ENCODE measurements around the gene GRK6. TPM values are rescaled to one million over a fixed set of nuclear protein-coding genes. Genes with fewer than 3 reads are reported as not detected.

GRK6 gene
- total and polyA plus RNA-seq, 9 of the 15 experiments (the other 6 are each of a cell fraction or from before 2014, with no cell fraction given): 0.63 to 122 (median 44.5) TPM

DNA sequence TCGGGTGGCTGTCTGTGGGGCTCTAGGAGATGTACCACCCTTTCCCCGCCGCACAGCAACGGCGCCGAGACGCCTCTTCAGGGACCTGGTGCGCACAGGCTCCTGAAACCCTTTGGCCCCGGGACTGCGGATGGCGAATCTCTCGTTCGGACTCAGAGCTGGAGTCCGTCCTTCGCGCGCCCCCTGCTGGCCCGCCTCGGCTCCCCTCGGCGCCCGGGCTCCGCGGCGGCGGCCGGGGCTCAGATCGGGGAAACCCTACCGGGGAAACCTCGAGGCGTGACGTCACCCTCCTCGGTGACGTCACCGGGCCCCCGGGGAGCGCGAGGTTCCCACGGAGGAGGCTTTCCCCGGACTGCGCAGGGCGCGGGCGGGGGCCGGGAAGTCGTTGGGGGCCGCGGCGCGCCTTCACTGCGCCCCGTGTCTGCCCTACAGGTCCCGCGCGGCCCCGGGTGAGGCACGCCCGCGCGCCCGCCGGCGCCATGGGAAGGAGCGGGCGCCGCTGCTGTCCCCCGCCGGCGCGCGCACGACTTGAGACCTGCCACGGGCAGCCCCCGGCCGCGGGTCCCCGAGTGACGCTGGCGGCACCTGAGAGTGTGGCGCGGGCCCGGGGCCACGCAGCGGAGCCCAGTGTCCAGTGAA is 28.0 kb downstream of the GRK6 start (continued):
- TF ChIP-seq YY1 (IDR thresholded peaks at IDR 0.05; ENCODE audit: borderline replicate concordance in 1 of 3, control insufficient read depth in 1 of 3, extremely low read depth in 1 of 3, insufficient read depth in 3 of 3, insufficient read length in 1 of 3, insufficient replicate concordance in 2 of 3, low read depth in 1 of 3, low read length in 2 of 3): peak in 2 of 3 experiments; percentile 34 to 71
- TF ChIP-seq ZNF184 (CRISPR knock-in tag; IDR thresholded peaks at IDR 0.05): no peak
- no peak for TF ChIP-seq ZNF436 (CRISPR knock-in tag; IDR thresholded peaks at IDR 0.05)
- no peak for TF ChIP-seq PHB2 (IDR thresholded peaks at IDR 0.05; ENCODE audit: low read depth)
- TF ChIP-seq, protein P1, sequence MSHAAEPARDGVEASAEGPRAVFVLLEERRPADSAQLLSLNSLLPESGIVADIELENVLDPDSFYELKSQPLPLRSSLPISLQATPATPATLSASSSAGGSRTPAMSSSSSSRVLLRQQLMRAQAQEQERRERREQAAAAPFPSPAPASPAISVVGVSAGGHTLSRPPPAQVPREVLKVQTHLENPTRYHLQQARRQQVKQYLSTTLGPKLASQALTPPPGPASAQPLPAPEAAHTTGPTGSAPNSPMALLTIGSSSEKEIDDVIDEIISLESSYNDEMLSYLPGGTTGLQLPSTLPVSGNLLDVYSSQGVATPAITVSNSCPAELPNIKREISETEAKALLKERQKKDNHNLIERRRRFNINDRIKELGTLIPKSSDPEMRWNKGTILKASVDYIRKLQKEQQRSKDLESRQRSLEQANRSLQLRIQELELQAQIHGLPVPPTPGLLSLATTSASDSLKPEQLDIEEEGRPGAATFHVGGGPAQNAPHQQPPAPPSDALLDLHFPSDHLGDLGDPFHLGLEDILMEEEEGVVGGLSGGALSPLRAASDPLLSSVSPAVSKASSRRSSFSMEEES (CRISPR knock-in tag; IDR thresholded peaks at IDR 0.05): no peak
- no peak for TF ChIP-seq MLLT1 (IDR thresholded peaks at IDR 0.05)
- TF ChIP-seq ZNF431 (CRISPR knock-in tag; IDR thresholded peaks at IDR 0.05): no peak
- no peak for TF ChIP-seq GTF3C2 (IDR thresholded peaks at IDR 0.05; ENCODE audit: borderline replicate concordance, extremely low read depth, insufficient read length)
- no peak for TF ChIP-seq MLX (CRISPR knock-in tag; conservative IDR thresholded peaks at IDR 0.05)
- TF ChIP-seq JUNB (CRISPR knock-in tag; conservative IDR thresholded peaks at IDR 0.05): peak; percentile 98
- TF ChIP-seq, protein P2, sequence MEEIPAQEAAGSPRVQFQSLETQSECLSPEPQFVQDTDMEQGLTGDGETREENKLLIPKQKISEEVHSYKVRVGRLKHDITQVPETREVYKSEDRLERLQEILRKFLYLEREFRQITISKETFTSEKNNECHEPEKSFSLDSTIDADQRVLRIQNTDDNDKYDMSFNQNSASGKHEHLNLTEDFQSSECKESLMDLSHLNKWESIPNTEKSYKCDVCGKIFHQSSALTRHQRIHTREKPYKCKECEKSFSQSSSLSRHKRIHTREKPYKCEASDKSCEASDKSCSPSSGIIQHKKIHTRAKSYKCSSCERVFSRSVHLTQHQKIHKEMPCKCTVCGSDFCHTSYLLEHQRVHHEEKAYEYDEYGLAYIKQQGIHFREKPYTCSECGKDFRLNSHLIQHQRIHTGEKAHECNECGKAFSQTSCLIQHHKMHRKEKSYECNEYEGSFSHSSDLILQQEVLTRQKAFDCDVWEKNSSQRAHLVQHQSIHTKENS (CRISPR knock-in tag; IDR thresholded peaks at IDR 0.05): no peak
- no peak for TF ChIP-seq ZNF280A (IDR thresholded peaks at IDR 0.05; ENCODE audit: low read depth, partially characterized antibody)
- peak; percentile 82 for TF ChIP-seq SMAD4 (CRISPR knock-in tag; conservative IDR thresholded peaks at IDR 0.05)

All from K562 (cell line).